H7 (cell line): ENCODE measurements around the gene UNC5C. TPM values are rescaled to one million over a fixed set of nuclear protein-coding genes. Genes with fewer than 3 reads are reported as not detected.

ENCODE experiments used
- DNase-seq: peaks from one replicate; pipeline ENCODE4 v3.0.0; 2012
- H3K27me3 ChIP-seq: 2 replicates; pipeline ENCODE4 v1.6.0; 2011; ENCODE audit warnings: mild to moderate bottlenecking, low read length; ENCODE audit not compliant: control insufficient read depth, insufficient read depth
- H3K36me3 ChIP-seq: replicated peaks from 2 replicates; pipeline ENCODE4 v1.5.1; 2011; ENCODE audit warnings: low read length; ENCODE audit not compliant: control insufficient read depth, insufficient read depth
- H3K4me3 ChIP-seq: 2 replicates; pipeline ENCODE4 v1.5.1; 2011; ENCODE audit warnings: low read depth, mild to moderate bottlenecking, control low read depth, low read length, moderate library complexity; ENCODE audit not compliant: insufficient read depth
- total RNA-seq: library from RNA; depleted of rRNA; stranded (reverse); fragments of >200 nt; shearing (Covaris generic); gene quantifications from 2 replicates; pipeline ENCODE4 v1.2.3, GENCODE V29; 2014

Gene UNC5C
- total RNA-seq, 1 experiment from 2014 or later = 0.45 TPM

DNA sequence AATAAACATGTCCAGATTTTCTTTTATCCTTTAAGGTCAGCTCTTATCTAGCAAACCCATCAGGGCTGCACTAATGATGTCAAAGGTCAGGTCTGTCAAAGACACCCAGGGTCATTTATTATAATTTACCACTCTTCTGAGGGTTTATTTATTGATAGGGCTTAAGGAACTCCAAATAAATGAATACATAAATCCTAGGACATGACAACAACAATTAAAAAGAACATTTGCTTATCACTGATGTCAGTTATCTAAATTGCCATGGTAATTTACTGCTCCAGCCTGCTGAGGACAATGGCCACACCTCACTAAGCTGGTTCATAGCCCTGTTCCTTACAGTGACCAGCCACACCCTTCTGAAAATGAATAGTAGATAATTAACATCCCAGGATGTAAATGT lies 317.1 kb downstream of the UNC5C start:
- Histone ChIP-seq H3K36me3 (no peaks in the 10 kb centered on the region), H3K4me3 (no peak overlapping the region), H3K27me3 (no peaks in the 10 kb centered on the region)
- DNase-seq = no peak

DNA sequence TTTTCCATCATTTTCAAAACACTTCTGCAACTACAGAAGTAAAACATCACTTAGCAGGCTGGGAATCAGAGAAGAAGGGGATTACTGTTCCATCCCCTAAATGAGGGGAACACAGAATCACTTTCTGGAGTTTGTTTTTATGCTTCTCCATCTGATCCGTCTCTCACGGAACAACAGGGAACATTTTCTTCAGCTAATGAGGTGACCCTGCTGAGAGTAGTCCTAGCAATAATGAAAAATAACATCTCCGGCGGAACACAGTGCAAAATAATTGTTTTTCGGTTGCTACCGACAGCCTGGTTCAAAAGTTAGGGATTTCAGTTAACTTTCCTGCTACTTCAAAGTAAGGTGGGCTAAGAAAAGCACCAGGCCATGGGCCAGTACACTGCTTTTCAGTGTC lies 322.9 kb downstream of the UNC5C start:
- no peak for DNase-seq
- no peaks in the 10 kb centered on the region for H3K27me3 ChIP-seq
- H3K36me3 ChIP-seq = no peaks in the 10 kb centered on the region

DNA sequence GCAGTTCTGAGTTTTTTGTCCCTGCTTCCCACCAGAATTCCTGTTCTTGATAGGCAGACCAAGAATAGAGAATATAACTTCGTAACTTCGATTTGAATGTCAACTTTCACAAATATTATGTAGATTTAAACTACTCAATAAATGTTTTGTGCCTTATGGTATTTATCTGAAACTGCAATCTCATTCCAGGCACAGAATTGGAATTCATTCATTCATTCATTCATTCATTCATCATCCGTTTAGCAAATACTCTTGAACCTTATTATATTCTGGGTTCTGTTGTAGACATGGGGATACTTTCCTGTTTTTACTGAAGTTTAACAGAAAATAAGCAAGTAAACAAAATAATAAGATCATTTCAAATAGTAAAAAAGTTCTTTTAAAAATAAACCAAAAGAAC lies 324.4 kb downstream of the UNC5C start:
- Histone ChIP-seq H3K4me3 (no peak overlapping the region), H3K27me3 (no peaks in the 10 kb centered on the region), H3K36me3 (no peaks in the 10 kb centered on the region)
- DNase-seq = no peak

More for the DNA sequence above, 322.9 kb downstream of the UNC5C start:
- H3K4me3 ChIP-seq = no peak overlapping the region

DNA sequence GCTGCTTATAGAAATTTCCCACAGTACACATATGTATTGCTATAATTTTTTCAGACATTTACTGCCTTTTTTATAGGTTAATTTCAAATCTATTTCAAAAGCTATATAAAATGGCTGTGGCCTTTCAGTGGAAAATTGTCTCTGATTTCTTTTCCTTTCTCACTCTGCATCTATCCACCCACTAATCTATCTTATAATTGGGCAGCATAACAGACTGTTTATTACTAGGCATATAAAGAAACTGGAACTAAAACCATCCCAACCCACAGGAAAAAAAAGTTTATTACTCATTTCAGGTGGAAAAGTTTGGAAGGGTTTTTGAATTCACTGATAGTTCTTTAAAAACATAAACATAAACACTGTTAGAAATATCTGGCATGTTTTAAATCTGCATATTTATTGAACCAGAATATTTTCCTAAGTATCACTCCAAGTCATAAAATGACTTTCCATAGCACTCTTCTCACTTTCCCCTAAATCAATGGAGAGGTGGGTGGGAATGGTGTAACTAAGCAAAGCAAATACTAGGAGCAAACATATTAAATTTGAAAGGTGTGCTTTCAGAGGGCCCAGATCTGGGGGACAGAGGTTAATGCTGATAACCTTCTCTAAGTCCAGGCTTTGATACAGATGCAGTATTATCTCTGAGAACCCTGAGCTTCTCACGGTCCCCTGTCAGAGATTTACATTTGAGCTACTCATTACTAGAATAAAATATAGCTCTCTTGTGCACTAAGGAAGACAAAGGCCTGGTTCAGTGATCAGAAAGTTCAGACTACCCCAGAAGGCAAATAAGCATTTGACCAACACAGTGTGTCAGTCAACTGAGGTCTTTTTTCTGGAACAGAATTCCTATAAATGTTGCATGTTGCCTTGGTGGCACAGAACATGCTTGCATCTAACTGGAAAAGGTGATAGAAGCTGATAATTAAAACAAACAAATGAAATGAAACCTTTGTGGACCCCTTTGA lies 328.3 kb downstream of the UNC5C start:
- H3K27me3 ChIP-seq = no peaks in the 10 kb centered on the region
- H3K36me3 ChIP-seq = no peaks in the 10 kb centered on the region
- H3K4me3 ChIP-seq = no peak overlapping the region
- DNase-seq = no peak

DNA sequence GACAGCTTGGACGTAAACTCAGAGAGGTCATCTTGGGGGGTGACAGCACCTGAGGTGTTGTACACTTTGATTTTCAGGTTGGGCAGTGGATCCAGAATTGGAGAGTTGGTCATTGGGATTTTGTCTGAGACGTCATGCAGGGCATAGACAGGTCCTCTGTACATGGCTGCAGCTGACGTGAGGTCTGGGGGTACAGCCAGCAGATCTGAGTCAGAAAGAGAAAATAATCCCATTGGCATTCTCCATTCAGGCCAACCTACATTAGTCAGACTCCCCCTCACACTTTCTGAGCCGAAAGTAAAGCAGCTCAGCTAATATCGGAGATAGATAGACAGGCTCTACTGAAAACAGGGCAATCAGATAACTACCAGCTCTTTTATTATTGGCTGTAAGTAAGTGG lies 329.7 kb downstream of the UNC5C start:
- H3K36me3 ChIP-seq = no peaks in the 10 kb centered on the region
- no peaks in the 10 kb centered on the region for H3K27me3 ChIP-seq
- DNase-seq = no peak
- H3K4me3 ChIP-seq = no peak overlapping the region

DNA sequence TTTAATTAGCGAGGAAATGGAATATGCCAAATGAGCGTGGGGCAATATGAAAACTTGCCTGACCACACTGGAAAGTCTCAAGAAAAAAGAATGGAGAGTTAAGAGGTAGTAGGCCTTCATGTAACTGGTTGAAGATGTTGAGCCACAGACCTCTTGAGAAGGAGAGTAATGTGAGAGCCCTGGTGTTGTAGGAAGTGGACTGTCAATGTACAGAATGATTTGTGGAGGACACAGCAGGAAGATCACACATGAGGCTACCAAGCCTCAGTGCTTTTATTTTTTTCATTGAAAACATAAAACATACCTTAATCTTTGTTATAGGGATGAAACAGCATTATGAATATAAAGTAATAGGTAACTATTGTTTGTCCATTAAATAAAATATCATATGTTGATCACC lies 331.6 kb downstream of the UNC5C start:
- DNase-seq = no peak
- H3K27me3 ChIP-seq = no peaks in the 10 kb centered on the region
- no peaks in the 10 kb centered on the region for H3K36me3 ChIP-seq
- no peak overlapping the region for H3K4me3 ChIP-seq

DNA sequence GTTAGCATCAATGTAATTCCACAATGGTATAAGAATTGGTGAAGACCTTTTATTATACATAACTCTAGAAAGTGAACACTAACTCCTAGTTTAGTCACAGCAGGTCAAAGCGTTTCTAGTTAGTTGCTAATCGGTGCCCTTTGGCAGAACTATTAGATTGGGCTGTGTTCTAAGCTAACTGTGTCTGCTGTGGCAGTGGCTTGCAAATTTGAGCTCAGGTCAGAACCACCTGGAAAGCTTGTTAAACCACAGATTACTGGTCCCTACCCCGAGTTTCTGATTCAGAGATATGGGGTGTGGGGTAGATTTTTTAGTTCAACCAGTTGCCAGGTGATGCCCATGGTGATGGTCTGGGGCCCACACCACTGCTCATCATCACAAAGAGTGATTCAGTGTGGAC lies 332.1 kb downstream of the UNC5C start:
- Histone ChIP-seq H3K27me3 (no peaks in the 10 kb centered on the region), H3K36me3 (no peaks in the 10 kb centered on the region), H3K4me3 (no peak overlapping the region)
- DNase-seq = no peak

DNA sequence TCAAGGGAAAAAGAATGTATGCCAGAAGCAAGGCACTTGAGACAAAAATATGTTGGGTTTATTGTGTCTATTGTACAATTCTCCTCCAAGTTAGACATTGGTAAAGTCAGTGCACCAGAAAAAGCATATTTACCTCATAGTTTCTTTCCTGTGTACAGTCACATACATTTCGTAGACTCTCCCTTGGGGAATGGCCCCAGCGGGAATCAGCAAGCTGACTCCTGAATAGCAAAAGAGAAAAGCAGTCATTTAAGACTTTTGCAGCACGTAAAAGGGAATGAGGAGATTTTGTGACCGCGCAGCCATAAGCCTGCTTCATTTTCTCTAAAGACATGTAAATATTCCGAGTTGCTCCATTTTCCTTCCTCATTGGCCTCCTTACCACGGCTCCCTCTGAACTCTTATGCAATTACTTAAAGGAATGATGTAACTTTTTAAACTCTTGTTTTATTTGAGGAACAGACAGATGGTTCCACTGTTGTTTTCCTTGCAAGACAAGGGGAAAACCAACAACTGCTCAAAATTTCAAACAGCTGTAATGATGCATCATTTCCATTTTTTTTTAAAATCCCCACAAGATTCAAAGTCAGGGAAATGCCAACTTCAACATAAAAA lies 332.7 kb downstream of the UNC5C start:
- no peaks in the 10 kb centered on the region for H3K27me3 ChIP-seq
- H3K36me3 ChIP-seq = no peaks in the 10 kb centered on the region
- no peak for DNase-seq
- H3K4me3 ChIP-seq = no peak overlapping the region

DNA sequence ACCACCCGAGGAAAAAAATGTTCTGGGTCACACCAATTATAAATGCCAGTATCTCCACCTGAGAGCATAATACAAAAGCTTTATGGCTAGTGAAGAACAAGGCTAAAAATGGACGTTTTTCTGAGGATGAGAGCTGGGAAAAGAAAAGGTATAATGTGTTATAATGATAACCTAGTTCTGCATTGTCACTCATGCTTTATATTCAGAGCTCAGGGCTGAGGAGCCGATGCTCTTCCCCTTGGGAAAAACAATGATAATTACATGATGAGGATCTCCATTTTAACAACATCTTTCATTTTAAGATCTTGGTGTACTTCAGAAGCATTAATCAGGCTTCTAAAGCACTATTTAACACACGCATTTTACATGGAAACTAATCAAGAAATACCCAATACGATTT lies 333.7 kb downstream of the UNC5C start:
- no peak overlapping the region for H3K4me3 ChIP-seq
- no peak for DNase-seq
- H3K36me3 ChIP-seq = no peaks in the 10 kb centered on the region
- H3K27me3 ChIP-seq = no peaks in the 10 kb centered on the region

DNA sequence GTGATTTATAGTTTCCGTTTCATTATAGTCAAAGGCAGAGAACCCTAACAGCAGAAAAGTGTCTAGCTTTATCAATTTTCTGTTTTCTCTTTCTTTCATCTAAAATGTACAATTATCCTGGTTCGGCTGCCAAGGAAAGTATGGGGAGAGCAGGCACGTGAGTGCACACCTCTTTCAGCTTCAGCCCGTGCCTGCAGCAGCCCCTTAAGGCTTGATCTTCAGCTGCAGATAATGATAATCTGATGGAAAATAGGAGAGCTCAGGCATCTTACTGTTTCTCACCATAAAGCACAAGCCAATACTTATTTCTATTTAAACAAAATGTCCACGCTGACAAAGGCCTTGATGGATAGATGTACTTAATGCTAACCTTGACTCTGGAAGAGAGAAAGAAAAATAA lies 334.4 kb downstream of the UNC5C start:
- no peaks in the 10 kb centered on the region for H3K36me3 ChIP-seq
- no peak overlapping the region for H3K4me3 ChIP-seq
- DNase-seq = no peak
- no peaks in the 10 kb centered on the region for H3K27me3 ChIP-seq

DNA sequence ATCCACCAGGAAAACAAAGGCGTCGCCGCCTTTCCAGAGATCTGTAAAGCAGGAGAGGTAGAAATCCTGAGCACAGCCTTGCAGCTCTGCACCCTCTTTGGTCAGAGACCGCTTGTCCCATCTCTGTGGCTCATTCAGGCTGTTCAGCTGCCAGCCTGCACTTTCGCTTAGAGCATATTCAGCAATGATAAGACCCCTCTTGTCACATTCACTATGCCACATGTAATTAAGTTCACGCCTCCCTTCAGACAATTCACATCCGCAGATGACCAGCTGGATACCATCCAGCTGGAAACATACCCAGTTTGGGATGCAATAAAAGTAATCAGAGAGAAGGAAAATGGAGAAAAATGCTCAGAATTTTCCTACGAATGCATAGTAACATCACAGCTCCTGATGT lies 335.4 kb downstream of the UNC5C start:
- no peaks in the 10 kb centered on the region for H3K36me3 ChIP-seq
- no peaks in the 10 kb centered on the region for H3K27me3 ChIP-seq
- no peak for DNase-seq
- H3K4me3 ChIP-seq = no peak overlapping the region

DNA sequence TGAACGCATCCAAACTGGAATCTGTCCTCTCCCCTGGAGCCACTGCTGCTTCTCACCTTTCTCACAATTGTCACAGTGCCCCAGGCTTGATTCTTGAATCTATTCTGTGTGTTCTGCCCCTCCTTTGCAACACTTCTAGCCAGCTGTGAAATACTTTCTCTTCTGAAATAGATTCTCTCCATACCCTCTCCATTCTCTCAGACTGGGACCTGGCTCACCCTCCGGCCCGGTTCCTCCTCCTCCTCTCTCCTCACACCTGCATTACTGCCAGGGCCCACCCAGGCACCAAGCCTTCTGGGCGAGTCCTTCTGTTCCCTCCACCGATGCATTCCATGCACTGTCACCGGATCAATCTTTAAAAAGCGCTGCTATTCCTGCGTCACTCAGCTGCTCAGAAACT lies 336.1 kb downstream of the UNC5C start:
- no peak for DNase-seq
- Histone ChIP-seq H3K36me3 (no peaks in the 10 kb centered on the region), H3K4me3 (no peak overlapping the region)

DNA sequence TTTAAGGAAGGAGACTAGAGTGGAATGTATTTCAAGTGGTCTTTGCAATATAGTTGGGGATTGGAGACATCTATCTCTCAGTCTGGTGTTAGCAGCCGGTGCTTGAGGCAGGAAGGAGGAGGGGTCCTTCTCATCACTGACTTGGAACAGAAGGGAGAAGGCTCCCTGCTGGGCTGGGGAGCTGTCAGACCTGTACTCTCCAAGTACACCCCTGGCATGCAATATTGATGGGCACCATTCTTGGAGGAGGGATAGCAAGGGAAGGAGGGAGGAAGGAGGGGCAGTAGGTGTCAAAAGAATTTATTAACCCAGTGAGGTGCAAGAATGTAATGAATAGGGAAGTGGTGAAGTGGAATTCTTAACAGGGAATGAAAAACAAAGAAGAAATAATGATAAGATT lies 338.8 kb downstream of the UNC5C start:
- no peaks in the 10 kb centered on the region for H3K36me3 ChIP-seq
- H3K4me3 ChIP-seq = no peak overlapping the region
- no peak for DNase-seq
- H3K27me3 ChIP-seq = no peaks in the 10 kb centered on the region

More for the DNA sequence above, 336.1 kb downstream of the UNC5C start:
- H3K27me3 ChIP-seq = no peaks in the 10 kb centered on the region

DNA sequence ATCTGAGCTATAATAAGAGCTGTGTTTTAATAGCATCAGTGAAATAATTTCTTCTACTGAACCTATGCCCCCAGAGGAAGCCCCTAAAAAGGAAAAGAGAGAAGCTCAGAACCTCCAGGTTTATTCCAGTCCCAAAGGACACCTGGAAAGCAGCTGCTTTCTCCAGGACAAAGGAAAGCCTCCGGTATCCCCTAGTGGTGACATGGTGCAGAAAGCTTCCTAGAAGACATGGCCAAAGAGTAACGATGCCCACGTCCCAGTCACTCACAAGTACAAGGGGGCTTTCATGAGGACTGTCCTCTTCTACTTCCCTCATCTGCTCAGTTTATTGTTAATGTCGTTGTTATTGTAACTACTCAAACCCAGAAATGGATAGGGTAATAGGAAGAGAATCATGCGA lies 343.9 kb downstream of the UNC5C start:
- no peak overlapping the region for H3K4me3 ChIP-seq
- no peaks in the 10 kb centered on the region for H3K36me3 ChIP-seq
- H3K27me3 ChIP-seq = no peaks in the 10 kb centered on the region
- DNase-seq = peak; percentile 16

DNA sequence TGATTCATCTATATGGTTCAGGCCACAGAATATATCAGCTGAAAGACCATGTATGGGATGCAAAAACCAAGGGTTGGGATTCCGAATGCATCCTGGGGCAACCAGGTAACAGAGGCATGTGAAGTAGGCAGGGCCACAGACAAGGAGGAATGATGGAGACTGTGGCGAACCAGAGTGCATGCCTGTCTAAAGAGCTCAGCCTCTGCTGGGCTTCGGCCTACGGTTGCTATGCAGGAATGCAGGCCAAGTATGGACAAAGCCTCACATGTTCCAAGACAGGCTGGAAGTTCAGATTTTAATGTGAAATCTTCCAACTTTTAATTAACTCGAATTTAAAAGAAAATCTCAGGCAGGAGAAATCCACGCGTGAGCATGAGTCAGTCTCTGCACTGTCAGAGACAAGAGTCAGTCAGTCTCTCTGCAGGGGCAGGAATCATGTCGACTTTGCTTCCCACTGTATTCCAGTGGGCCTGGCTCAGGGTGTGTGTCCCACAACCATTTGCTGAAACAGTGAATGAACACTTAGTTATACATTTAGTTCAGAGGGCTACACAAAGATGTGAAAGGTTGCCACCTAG lies 344.4 kb downstream of the UNC5C start:
- H3K27me3 ChIP-seq = no peaks in the 10 kb centered on the region
- DNase-seq = no peak

More for the DNA sequence above, 344.4 kb downstream of the UNC5C start:
- no peaks in the 10 kb centered on the region for H3K36me3 ChIP-seq
- no peak overlapping the region for H3K4me3 ChIP-seq
